NCI-H2107 treated with DMSO at 0.1 percent for 48 hours (cell line): ENCODE data around the gene AUTS2.

Experiments used
- DNase-seq: peaks from one replicate; lab custom pipeline; 2025; ENCODE audit not compliant: unreplicated experiment; lab: John Stamatoyannopoulos, UW

Gene AUTS2

GRCh38 chr7:70657989-70658632, 1059.8 kb downstream of the AUTS2 start:
- DNase-seq, result no peak

- no peak for DNase-seq
Observed at GRCh38 chr7:70659263-70659662, 1061.0 kb downstream of the AUTS2 start.

- no peak for DNase-seq
Observed at GRCh38 chr7:70660154-70660818, 1062.0 kb downstream of the AUTS2 start.

GRCh38 chr7:70660819-70661191, 1062.5 kb downstream of the AUTS2 start:
- no peak for DNase-seq

GRCh38 chr7:70663680-70664079, 1065.4 kb downstream of the AUTS2 start:
- no peak for DNase-seq

- DNase-seq, result no peak
Observed at GRCh38 chr7:70665997-70666396, 1067.7 kb downstream of the AUTS2 start.

DNA sequence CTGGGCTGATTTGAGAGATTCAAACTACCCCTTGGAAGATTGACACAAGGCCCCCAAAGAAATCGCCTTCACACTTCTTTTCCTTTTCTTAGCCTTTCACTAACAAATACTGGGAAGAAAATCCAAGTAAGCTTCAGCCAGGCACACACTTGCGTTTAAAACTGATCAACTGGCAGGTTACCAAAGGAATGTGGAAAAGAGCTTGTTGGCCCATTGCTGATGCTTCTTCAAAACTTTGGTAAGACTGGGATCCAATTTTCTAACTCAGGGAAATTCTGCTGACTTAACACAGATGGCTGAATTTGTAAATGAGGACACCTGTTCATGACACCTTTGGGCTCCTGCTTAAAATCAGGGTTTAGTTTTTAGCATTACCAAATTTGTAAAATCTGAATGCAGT, 1069.1 kb downstream of the AUTS2 start:
- DNase-seq, result no peak

DNA sequence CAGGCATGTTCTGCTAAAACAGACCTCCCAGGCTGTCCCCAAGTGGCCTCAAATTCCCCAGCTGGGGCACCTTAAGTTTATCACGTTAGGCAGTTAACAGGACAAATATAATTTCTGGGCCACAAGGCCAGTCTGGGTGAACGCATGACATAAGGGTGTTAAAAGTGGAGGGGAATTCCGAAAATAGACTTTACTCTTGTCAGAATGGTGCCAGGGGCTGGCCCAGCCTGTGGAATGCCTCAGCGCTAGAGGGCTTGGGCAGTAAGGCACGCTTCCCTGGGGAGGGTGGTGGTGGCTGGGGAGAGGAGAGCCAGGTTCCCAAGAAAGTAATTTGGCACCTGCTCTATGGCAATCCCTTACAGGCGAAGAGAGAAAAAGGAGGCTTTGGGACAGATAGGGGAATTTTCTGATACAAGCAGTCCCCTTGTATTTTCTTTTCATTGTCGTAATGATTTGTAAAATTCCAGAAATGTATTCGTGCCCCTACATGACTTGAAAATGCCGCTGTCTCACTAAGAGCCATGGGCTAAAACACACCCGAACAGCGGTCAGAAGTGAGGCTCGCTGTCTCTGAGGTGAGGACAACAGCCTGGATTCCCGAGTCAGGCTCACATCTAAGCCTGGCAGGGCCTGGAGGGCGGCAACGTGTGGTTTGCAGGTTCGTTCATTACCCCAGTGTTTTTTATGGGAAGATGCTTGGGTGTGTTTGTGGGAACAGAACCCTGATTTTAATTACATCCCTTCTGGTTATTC, 1070.5 kb downstream of the AUTS2 start:
- DNase-seq, result no peak

GRCh38 chr7:70669854-70670253, 1071.6 kb downstream of the AUTS2 start:
- peak; percentile 28 for DNase-seq

GRCh38 chr7:70670288-70670687, 1072.0 kb downstream of the AUTS2 start:
- DNase-seq, result no peak

GRCh38 chr7:70673778-70674570, 1075.7 kb downstream of the AUTS2 start:
- DNase-seq, result peak; percentile 51

DNA sequence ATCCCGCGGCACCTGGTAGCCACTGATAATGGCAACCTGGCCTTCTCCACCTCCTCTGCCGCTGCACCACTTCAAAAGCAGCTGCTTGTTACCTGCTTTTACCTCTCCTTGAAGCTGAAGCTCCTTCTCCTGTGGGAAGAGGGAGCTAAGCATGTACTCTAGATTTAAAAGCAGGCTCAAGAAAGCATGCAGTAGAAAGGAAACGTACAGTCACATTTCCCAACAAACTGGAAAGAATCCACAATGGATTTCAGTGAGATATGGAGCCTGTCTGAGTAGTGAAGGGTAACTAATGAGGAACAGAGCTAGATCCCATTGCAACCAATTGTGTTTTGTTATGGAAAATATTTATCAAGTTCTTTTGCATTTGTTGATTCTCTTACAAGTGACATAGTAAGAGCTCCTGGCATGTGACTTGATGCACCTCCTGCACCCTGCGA, 1076.3 kb downstream of the AUTS2 start:
- no peak for DNase-seq

- DNase-seq, result no peak
Observed at GRCh38 chr7:70676243-70676642, 1078.0 kb downstream of the AUTS2 start.

GRCh38 chr7:70678621-70679251, 1080.5 kb downstream of the AUTS2 start:
- no peak for DNase-seq

- DNase-seq, result no peak
Observed at GRCh38 chr7:70679661-70680060, 1081.4 kb downstream of the AUTS2 start.

- no peak for DNase-seq
Observed at GRCh38 chr7:70680306-70680705, 1082.0 kb downstream of the AUTS2 start.

DNA sequence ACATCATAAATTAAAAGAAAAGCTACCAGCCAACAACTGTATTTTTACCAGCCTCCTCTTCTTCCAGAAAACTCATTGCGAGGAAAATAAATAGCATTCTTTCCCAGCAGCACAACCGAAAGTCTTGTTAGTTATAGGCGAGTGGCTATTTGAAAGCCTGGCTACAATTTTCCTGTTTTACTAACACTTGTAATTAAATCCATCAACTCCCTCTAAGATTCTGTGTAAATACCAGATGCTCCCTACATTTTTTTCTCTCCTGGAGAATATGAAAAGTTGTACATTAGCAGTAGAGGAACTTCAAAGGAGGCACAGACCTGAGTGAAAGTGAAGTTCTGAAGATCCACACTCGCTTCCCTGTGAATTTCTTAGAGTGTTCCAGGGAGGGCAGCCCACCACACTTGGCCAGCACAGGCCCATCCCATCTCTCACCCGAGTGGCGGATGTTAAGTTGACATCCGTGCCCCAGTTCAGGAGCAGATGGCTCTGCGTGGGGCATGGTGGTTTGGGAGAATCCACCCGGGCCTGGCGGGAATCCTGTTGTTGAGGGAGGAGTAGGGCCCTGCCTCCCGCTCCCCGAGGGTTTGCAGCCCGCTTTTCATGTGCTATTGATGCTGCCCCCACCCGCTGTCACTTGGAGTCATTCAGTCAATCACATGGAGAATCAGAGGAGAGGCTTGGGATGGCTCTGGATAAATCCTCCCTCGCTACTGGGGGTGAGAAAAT, 1082.6 kb downstream of the AUTS2 start:
- no peak for DNase-seq

GRCh38 chr7:70681469-70682350, 1083.4 kb downstream of the AUTS2 start:
- DNase-seq, result no peak

DNA sequence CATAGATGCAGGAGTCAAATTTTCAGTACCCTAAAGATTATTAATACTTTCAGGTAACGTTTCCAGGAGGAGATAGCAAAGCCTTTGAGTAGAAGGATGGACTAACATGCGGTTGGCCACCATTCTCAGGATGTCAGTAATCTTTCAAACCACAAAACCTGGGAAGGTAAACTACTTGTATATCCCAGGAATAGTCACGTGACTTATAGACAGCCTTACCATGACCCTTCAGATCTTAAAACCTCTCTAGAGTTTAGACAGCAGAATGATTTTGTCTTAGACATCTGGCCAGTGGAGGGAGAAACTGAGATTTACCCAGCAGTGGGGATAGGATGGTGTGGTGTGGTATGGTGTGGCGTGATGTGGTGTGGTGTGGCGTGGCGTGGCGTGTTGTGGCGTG, 1085.9 kb downstream of the AUTS2 start:
- no peak for DNase-seq
